Measurements from ENCODE around the gene PSMD14. TPM values are rescaled to one million over a fixed set of nuclear protein-coding genes. Genes with fewer than 3 reads are reported as not detected.

Gene PSMD14
- total and polyA plus RNA-seq, 2 of the 13 experiments (the other 11 are each of a cell fraction or from before 2014, with no cell fraction given): 60.6 to 149 TPM

DNA sequence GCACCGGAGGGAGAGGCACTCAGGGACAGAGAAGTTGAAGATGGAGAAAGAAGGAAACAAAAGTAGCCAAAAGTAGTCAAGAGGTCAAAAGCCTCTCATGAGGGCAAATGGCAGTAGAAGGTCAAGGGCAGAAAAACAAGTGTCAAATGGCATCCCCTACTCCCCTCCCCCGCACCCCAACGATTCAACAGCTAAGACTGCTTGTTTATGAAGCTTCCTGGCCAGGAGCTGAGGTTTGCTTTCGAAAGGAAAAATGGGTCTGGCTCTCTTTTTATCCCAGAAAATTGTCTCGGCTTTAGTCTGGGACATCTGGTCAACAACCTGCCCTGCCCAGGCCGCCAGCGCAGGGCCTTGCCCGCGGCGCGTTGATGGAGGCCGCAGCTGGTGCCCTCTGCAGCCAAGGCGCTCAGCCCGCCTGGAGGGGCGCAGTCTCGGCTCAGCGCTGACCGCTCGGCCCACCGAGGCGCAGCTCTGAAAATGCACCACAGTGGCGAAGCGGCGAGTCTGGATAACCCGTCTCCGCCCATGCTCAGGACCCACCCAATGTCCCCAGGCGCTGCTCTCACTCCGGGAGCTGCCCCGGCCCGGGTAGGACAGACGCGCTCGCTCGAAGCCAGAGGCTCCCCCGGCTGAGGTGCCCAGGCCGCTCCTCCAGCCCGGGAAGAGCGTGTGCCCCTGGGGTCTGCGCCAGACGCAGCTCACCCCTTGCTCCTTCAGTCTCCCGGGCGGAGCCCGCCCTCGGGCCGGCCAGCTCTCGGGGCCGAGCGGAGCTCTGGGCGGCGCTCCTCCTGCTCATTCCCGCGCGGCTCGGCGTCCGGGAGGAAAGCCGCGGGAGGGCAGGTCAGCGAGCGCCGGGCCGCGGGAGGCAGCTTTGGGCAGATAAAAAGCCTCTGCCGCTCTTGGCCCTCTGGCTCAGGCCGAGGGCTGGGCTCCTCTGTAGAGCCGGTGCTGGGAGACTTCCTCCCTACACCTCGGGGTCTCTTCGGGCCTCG is 106.1 kb downstream of the PSMD14 start (continued):
- TF ChIP-seq GLI4 (CRISPR knock-in tag; IDR thresholded peaks at IDR 0.05; ENCODE audit: borderline replicate concordance) (peak; percentile 91; the same call in 1 of the 2 replicates), HNRNPLL (IDR thresholded peaks at IDR 0.05; ENCODE audit: low read depth, low read length, poor library complexity, severe bottlenecking) (peak; percentile 56), ZNF281 (CRISPR knock-in tag; IDR thresholded peaks at IDR 0.05; ENCODE audit: borderline replicate concordance) (peak; percentile 53; the same call in 1 of the 2 replicates), HNRNPL (IDR thresholded peaks at IDR 0.05; ENCODE audit: low read depth, low read length) (peak; percentile 80), TCF7L2 (IDR thresholded peaks at IDR 0.05; ENCODE audit: low read depth, low read length) (no peak), RNF2 (conservative IDR thresholded peaks at IDR 0.05; ENCODE audit: low read depth) (peak; percentile 69; the same call in 1 of the 2 replicates), SOX13 (IDR thresholded peaks at IDR 0.05) (no peak), SOX13 (CRISPR knock-in tag; conservative IDR thresholded peaks at IDR 0.05 in 1 of 2, IDR thresholded peaks at IDR 0.05 in 1 of 2) (peak in 1 of 2 experiments; percentile 19; a peak in 1 of 4 replicates), RAD51 (IDR thresholded peaks at IDR 0.05; ENCODE audit: borderline replicate concordance) (no peak), DMAP1 (CRISPR knock-in tag; IDR thresholded peaks at IDR 0.05) (peak; percentile 10; the same call in 1 of the 2 replicates), ZNF20 (CRISPR knock-in tag; IDR thresholded peaks at IDR 0.05) (0 out of 2 replicates have a peak, but pooled peaks have one; percentile 28), CAMTA2 (CRISPR knock-in tag; IDR thresholded peaks at IDR 0.05; ENCODE audit: borderline replicate concordance) (no peak; the same call in 1 of the 2 replicates), IRX3 (CRISPR knock-in tag; IDR thresholded peaks at IDR 0.05; ENCODE audit: borderline replicate concordance, low read depth) (0 out of 2 replicates have a peak, but pooled peaks have one; percentile 4), ZNF574 (CRISPR knock-in tag; IDR thresholded peaks at IDR 0.05) (peak; percentile 62), ZNF224 (CRISPR knock-in tag; IDR thresholded peaks at IDR 0.05) (peak; percentile 64; the same call in 1 of the 2 replicates)
- TF ChIP-seq, protein P1, sequence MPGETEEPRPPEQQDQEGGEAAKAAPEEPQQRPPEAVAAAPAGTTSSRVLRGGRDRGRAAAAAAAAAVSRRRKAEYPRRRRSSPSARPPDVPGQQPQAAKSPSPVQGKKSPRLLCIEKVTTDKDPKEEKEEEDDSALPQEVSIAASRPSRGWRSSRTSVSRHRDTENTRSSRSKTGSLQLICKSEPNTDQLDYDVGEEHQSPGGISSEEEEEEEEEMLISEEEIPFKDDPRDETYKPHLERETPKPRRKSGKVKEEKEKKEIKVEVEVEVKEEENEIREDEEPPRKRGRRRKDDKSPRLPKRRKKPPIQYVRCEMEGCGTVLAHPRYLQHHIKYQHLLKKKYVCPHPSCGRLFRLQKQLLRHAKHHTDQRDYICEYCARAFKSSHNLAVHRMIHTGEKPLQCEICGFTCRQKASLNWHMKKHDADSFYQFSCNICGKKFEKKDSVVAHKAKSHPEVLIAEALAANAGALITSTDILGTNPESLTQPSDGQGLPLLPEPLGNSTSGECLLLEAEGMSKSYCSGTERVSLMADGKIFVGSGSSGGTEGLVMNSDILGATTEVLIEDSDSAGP (CRISPR knock-in tag; IDR thresholded peaks at IDR 0.05; ENCODE audit: borderline replicate concordance): peak; percentile 82; the same call in 1 of the 2 replicates
- TF ChIP-seq, protein P2, sequence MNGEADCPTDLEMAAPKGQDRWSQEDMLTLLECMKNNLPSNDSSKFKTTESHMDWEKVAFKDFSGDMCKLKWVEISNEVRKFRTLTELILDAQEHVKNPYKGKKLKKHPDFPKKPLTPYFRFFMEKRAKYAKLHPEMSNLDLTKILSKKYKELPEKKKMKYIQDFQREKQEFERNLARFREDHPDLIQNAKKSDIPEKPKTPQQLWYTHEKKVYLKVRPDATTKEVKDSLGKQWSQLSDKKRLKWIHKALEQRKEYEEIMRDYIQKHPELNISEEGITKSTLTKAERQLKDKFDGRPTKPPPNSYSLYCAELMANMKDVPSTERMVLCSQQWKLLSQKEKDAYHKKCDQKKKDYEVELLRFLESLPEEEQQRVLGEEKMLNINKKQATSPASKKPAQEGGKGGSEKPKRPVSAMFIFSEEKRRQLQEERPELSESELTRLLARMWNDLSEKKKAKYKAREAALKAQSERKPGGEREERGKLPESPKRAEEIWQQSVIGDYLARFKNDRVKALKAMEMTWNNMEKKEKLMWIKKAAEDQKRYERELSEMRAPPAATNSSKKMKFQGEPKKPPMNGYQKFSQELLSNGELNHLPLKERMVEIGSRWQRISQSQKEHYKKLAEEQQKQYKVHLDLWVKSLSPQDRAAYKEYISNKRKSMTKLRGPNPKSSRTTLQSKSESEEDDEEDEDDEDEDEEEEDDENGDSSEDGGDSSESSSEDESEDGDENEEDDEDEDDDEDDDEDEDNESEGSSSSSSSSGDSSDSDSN (CRISPR knock-in tag; IDR thresholded peaks at IDR 0.05): peak; percentile 95

All from HepG2 (cell line).